ENCODE data around the gene ZCCHC24.

Gene ZCCHC24

DNA sequence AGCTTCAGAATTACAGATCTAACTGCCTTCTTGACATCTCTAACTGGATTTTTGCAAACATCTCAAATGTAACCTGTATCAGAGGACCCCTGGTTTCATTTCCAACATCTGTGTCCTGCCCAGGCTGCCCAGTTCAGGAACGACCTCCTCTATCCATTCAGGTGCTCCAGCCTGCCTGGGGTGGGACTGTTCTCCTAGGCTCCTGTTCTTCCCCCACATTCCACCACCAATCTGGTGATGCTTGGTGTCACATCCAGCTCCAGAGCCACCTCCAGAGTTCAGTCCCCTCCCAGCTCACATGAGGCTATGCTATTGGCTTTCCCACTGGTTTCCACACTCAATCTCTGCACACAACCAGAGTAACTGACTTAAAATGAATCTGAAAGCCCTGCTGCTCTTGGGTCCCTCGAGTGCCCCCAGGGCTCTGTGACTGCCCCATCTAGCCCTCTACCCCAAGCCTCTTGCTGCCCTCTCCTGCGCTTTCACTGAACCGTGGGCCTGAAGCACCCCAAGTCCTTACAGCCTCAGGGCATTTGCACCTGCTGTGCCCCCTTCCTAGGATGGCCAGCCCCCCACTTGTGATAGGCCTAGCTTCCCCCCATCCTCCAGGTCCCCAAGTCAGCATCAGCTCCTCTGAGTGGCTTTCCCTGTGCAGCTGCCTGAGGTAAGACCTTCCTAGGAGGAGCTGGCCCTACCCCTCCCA, 52.1 kb downstream of the ZCCHC24 start:
- Histone ChIP-seq H3K27me3 (ENCODE audit: control insufficient read depth, insufficient read depth, low read length) (no peaks in the 10 kb centered on the region), H3K4me1 (ENCODE audit: control insufficient read depth, insufficient read depth, low read length) (no peaks in the 10 kb centered on the region)

GRCh38 chr10:79392506-79393176, 52.8 kb downstream of the ZCCHC24 start:
- H3K36me3 ChIP-seq (ENCODE audit: control insufficient read depth, insufficient read depth, low read length), result no peaks in the 10 kb centered on the region
- no peaks in the 10 kb centered on the region for H3K4me1 ChIP-seq (ENCODE audit: control insufficient read depth, insufficient read depth, low read length)
- H3K27ac ChIP-seq (ENCODE audit: low read depth, low read length), result no peak overlapping the region
- H3K9me3 ChIP-seq (ENCODE audit: control insufficient read depth, insufficient read depth, low read length), result no peaks in the 10 kb centered on the region
- H3K9ac ChIP-seq (ENCODE audit: low read depth, low read length), result no peak overlapping the region
- H3K4me3 ChIP-seq (ENCODE audit: low read depth, low read length), result no peak overlapping the region
- H3K27me3 ChIP-seq (ENCODE audit: control insufficient read depth, insufficient read depth, low read length), result no peaks in the 10 kb centered on the region

More for the DNA sequence above, 52.1 kb downstream of the ZCCHC24 start:
- no peaks in the 10 kb centered on the region for H3K36me3 ChIP-seq (ENCODE audit: control insufficient read depth, insufficient read depth, low read length)
- H3K9me3 ChIP-seq (ENCODE audit: control insufficient read depth, insufficient read depth, low read length), result no peaks in the 10 kb centered on the region
- no peak overlapping the region for H3K27ac ChIP-seq (ENCODE audit: low read depth, low read length)
- H3K9ac ChIP-seq (ENCODE audit: low read depth, low read length), result no peak overlapping the region
- no peak overlapping the region for H3K4me3 ChIP-seq (ENCODE audit: low read depth, low read length)

DNA sequence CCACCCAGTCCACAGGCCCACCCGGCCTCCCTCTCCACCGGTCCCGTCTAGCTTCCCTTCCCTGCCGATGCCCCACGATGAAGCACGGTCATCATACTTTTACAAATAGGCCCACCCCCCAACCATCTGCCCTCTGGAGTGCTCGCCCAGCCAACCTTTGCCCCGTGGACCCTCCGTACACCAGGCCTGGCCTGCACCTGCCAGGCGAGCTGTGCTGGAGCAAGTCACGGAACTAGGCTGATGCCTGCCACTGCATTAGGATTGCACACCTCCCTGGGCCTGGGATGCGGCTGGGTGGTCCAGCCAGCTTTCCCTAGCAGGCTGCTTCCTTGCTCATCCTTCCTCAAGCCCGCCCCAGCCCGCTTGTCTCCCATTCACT, 53.4 kb downstream of the ZCCHC24 start:
- Histone ChIP-seq H3K27me3 (ENCODE audit: control insufficient read depth, insufficient read depth, low read length) (no peaks in the 10 kb centered on the region), H3K27ac (ENCODE audit: low read depth, low read length) (no peak overlapping the region), H3K9me3 (ENCODE audit: control insufficient read depth, insufficient read depth, low read length) (no peaks in the 10 kb centered on the region), H3K36me3 (ENCODE audit: control insufficient read depth, insufficient read depth, low read length) (no peaks in the 10 kb centered on the region), H3K9ac (ENCODE audit: low read depth, low read length) (no peak overlapping the region), H3K4me1 (ENCODE audit: control insufficient read depth, insufficient read depth, low read length) (no peaks in the 10 kb centered on the region), H3K4me3 (ENCODE audit: low read depth, low read length) (no peak overlapping the region)

DNA sequence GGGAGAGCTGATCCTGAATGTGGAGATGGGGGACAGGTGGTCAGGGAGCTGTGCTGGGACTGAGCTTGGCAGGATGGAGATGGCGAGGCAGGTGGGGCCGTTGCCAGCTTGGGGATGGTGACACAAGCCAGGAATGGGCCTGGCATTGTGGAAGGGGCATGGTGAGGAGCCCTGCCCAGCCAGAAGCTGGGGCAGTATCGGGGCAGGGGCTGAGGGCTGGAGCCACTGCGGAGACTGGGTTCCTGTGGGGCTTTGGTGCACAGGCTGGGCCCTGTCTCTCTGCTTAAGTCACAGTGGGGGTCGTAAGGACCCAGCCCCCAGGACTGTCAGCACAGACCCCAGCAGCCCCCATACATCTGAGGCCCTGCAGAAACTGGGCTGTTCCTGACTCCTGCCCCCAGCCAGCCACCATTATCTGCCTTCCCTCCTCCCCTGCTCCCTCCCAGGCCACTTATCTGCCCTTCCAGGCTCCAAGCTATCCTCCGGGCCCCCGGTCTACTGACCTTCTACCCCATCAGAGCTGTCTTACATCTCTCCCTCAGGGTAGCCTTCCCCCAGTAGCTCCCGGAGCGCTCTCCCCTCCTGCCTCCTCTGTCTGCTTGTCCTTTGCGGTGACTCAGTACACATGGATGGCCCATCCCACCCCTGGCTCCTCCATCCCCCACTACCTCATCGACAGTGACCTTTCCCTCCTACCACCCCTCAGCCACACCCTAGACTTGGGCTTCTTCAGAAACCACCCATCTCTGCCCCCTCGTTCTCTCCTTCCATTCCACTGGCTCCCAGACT, 54.0 kb downstream of the ZCCHC24 start:
- Histone ChIP-seq H3K9ac (ENCODE audit: low read depth, low read length) (no peak overlapping the region), H3K36me3 (ENCODE audit: control insufficient read depth, insufficient read depth, low read length) (no peaks in the 10 kb centered on the region), H3K4me3 (ENCODE audit: low read depth, low read length) (no peak overlapping the region), H3K9me3 (ENCODE audit: control insufficient read depth, insufficient read depth, low read length) (no peaks in the 10 kb centered on the region), H3K4me1 (ENCODE audit: control insufficient read depth, insufficient read depth, low read length) (no peaks in the 10 kb centered on the region; the same call in 1 of the 2 replicates), H3K27ac (ENCODE audit: low read depth, low read length) (no peak overlapping the region), H3K27me3 (ENCODE audit: control insufficient read depth, insufficient read depth, low read length) (no peaks in the 10 kb centered on the region)

DNA sequence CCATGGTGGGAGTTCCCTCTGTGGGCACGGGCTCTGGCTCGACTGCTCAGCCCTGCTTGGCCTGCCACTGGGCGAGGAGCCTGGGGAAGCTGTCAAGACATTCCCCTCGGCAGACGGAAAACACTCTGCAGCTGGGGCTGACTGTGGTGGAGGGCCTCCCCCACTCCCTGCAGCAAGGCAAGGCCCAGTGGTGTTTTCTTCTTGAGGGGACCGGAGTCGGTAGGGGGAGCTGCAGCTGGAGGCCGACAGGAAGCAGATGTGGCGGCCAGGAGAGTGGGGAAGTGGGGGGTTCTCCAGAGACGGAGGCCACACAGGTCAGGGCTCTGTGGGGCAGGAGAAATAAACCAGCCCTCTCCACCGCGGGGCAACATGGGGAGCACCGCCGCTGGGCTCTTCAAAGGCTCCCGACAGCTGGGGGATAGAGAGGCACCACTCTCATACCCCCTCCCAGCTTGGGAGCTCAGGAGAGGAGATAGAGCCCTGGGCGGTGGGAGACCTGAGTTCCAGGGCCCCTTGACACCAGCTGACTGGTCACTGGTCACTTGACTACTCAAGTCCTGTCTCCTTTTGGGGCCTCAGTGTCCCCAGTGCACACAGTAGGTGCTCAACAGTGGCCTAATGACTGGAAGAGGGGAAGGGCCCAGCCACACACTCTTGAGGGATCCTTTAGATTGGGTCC, 54.7 kb downstream of the ZCCHC24 start:
- Histone ChIP-seq H3K36me3 (ENCODE audit: control insufficient read depth, insufficient read depth, low read length) (no peaks in the 10 kb centered on the region), H3K4me3 (ENCODE audit: low read depth, low read length) (no peak overlapping the region), H3K27me3 (ENCODE audit: control insufficient read depth, insufficient read depth, low read length) (no peaks in the 10 kb centered on the region), H3K27ac (ENCODE audit: low read depth, low read length) (no peak overlapping the region), H3K9ac (ENCODE audit: low read depth, low read length) (no peak overlapping the region), H3K4me1 (ENCODE audit: control insufficient read depth, insufficient read depth, low read length) (no peaks in the 10 kb centered on the region; the same call in 1 of the 2 replicates), H3K9me3 (ENCODE audit: control insufficient read depth, insufficient read depth, low read length) (no peaks in the 10 kb centered on the region)

- H3K9ac ChIP-seq (ENCODE audit: low read depth, low read length), result no peak overlapping the region
- H3K9me3 ChIP-seq (ENCODE audit: control insufficient read depth, insufficient read depth, low read length), result no peaks in the 10 kb centered on the region
- H3K4me1 ChIP-seq (ENCODE audit: control insufficient read depth, insufficient read depth, low read length), result no peaks in the 10 kb centered on the region; the same call in 1 of the 2 replicates
- H3K27me3 ChIP-seq (ENCODE audit: control insufficient read depth, insufficient read depth, low read length), result no peaks in the 10 kb centered on the region
- no peak overlapping the region for H3K4me3 ChIP-seq (ENCODE audit: low read depth, low read length)
- no peaks in the 10 kb centered on the region for H3K36me3 ChIP-seq (ENCODE audit: control insufficient read depth, insufficient read depth, low read length)
- H3K27ac ChIP-seq (ENCODE audit: low read depth, low read length), result no peak overlapping the region
Measured at GRCh38 chr10:79390057-79390456, 55.4 kb downstream of the ZCCHC24 start.

DNA sequence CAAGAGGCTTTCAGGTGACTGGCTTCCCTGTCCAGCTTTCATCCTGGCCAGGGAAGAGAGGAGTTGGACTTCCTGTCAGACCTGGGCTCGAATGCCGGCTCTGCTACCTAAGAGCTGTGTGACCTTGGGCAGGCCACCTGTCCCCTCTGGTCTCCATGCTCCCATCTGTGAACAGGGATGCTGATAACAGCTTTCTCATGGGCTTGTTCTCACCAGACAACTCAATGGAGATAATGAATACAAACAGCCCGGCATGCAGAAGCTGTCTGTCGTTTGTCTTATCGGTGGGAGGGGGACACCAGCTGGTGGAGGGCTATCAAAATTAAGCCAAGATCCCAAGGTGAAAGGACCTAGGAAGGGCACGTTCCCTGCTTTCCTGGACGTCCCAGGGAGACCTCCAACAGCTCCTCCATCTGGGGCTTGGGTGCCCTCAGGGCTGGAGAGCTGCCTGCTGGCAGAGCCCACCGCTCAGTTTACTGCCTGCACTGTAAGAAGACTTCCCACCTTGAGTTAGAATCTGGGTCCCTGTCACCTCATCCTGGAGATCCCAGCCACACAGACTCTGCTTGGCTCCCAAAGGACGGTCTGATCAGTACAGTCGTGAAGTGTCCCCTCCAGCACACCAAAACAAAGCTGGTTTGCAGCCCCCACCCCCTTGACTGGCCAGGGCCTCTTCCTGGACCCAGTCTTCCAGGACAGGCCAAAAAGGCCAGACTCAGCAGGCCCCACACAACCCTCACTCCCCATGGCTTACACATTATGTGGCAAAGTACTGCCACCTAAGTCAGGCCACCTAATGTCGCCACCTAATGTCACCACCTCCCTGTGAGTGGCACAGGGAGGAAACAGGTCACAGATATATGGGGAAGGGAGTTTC, 57.2 kb downstream of the ZCCHC24 start:
- H3K9ac ChIP-seq (ENCODE audit: low read depth, low read length), result no peak overlapping the region
- no peaks in the 10 kb centered on the region for H3K9me3 ChIP-seq (ENCODE audit: control insufficient read depth, insufficient read depth, low read length)
- no peak overlapping the region for H3K4me3 ChIP-seq (ENCODE audit: low read depth, low read length)
- H3K27me3 ChIP-seq (ENCODE audit: control insufficient read depth, insufficient read depth, low read length), result no peaks in the 10 kb centered on the region
- H3K36me3 ChIP-seq (ENCODE audit: control insufficient read depth, insufficient read depth, low read length), result no peaks in the 10 kb centered on the region
- H3K27ac ChIP-seq (ENCODE audit: low read depth, low read length), result no peak overlapping the region
- H3K4me1 ChIP-seq (ENCODE audit: control insufficient read depth, insufficient read depth, low read length), result no peaks in the 10 kb centered on the region; the same call in 1 of the 2 replicates

DNA sequence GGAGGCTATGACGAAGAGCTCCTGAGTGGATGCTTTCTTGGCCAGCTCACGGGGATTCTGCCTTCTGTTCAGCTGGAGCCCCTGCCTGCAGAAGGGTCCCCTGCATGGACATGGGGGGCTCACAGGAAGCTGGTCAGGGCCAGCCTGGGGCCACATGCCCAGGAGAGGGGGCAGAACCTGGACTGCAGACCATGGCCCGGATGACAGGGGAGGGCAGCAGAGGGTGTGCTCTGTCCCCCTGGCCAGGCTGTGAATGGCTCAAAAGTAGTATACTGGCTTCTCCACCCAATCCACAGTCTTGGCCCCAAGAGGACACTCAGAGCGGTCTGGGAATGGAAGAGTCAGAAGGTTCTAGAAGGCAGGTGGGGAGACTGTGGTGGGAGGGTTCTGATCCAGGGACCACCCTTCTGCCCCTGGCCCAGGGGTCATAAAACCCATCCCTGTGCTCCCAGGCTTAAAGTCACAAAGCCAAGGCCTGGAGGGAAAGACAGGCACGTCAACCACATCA, 57.9 kb downstream of the ZCCHC24 start:
- H3K36me3 ChIP-seq (ENCODE audit: control insufficient read depth, insufficient read depth, low read length), result no peaks in the 10 kb centered on the region
- H3K9ac ChIP-seq (ENCODE audit: low read depth, low read length), result no peak overlapping the region
- H3K27ac ChIP-seq (ENCODE audit: low read depth, low read length), result no peak overlapping the region
- peaks cover under 1% of the 10 kb centered on the region for H3K4me1 ChIP-seq (ENCODE audit: control insufficient read depth, insufficient read depth, low read length)
- H3K4me3 ChIP-seq (ENCODE audit: low read depth, low read length), result no peak overlapping the region
- H3K27me3 ChIP-seq (ENCODE audit: control insufficient read depth, insufficient read depth, low read length), result no peaks in the 10 kb centered on the region
- no peaks in the 10 kb centered on the region for H3K9me3 ChIP-seq (ENCODE audit: control insufficient read depth, insufficient read depth, low read length)

DNA sequence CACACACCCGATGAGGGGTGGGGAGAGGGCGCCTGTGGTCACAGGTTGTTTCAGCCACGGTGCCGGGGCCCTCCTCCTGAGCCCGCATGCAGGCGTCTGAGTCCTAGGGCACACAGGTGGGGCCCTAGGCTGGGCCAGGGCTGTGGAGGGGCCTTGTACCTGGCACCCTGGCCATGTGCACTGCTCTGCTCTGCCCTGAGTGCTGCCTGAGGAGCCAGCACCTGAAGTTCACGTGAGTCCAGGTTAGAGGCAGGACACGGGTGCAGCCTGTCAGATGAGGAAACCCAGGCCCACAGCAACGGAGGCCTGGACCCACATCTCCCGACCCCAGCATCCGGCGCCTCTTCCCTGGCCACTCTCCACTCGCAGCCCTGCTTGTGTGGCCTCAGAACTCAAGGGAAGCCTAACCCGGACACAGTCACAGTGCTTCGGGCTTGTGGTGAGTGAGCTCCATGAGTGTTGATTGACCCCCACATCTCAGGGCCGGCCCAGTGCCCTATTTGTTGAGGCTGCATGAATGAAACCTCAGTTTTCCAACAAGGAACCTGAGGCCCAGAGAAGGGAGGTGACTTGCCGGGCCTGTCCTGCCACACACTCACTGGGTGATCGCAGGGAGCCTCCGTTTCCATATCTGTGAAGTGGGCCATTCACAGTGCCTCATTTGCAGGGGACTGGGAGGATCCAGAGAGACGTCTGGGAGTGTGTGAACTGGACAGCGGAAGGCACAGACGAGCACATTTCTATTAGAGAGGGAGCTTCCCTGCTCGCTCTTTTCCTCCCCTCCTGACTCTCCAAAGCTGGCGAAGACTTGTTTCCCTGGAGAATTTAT, 58.6 kb downstream of the ZCCHC24 start:
- H3K9me3 ChIP-seq (ENCODE audit: control insufficient read depth, insufficient read depth, low read length), result no peaks in the 10 kb centered on the region
- H3K4me1 ChIP-seq (ENCODE audit: control insufficient read depth, insufficient read depth, low read length), result peaks cover 7% of the 10 kb centered on the region
- no peak overlapping the region for H3K27ac ChIP-seq (ENCODE audit: low read depth, low read length)
- no peaks in the 10 kb centered on the region for H3K36me3 ChIP-seq (ENCODE audit: control insufficient read depth, insufficient read depth, low read length)
- H3K9ac ChIP-seq (ENCODE audit: low read depth, low read length), result no peak overlapping the region
- no peaks in the 10 kb centered on the region for H3K27me3 ChIP-seq (ENCODE audit: control insufficient read depth, insufficient read depth, low read length)
- H3K4me3 ChIP-seq (ENCODE audit: low read depth, low read length), result no peak overlapping the region

Data from HUES48 (cell line).